IPS DF 6.9 (cell line): ENCODE results near the gene DGLUCY.

ENCODE experiments used
- DNase-seq: peaks from one replicate; pipeline ENCODE4 v3.0.0-alpha.2; 2013; ENCODE audit warnings: low read depth, low spot score
- H3K27ac ChIP-seq: one replicate; pipeline ENCODE4 v1.5.1; 2013; ENCODE audit warnings: low read length, control low read depth
- H3K27me3 ChIP-seq: 2 replicates; pipeline ENCODE4 v1.6.1; 2013; ENCODE audit warnings: mild to moderate bottlenecking, low read length; ENCODE audit not compliant: control insufficient read depth, insufficient read depth
- H3K36me3 ChIP-seq: 2 replicates; pipeline ENCODE4 v1.6.1; 2013; ENCODE audit warnings: low read length; ENCODE audit not compliant: control insufficient read depth, insufficient read depth
- H3K4me1 ChIP-seq: 2 replicates; pipeline ENCODE4 v1.6.1; 2013; ENCODE audit warnings: low read length; ENCODE audit not compliant: control insufficient read depth, insufficient read depth
- H3K4me3 ChIP-seq: 2 replicates; pipeline ENCODE4 v1.5.1; 2013; ENCODE audit warnings: mild to moderate bottlenecking, low read length
- H3K9me3 ChIP-seq: 2 replicates; pipeline ENCODE4 v1.6.1; 2013; ENCODE audit warnings: low read length, inconsistent platforms; ENCODE audit not compliant: control insufficient read depth, insufficient read depth
- WGBS: extraction: QIAGEN DNeasy Blood & Tissue Kit; methylation state at CpG from one replicate; pipeline ENCODE4 v1.1.7; 2013; ENCODE audit warnings: mixed read lengths, missing lambda C conversion rate; ENCODE audit not compliant: insufficient read length, insufficient coverage; 5-methylcytosine and 5-hydroxymethylcytosine counted together

The DGLUCY gene

DNA sequence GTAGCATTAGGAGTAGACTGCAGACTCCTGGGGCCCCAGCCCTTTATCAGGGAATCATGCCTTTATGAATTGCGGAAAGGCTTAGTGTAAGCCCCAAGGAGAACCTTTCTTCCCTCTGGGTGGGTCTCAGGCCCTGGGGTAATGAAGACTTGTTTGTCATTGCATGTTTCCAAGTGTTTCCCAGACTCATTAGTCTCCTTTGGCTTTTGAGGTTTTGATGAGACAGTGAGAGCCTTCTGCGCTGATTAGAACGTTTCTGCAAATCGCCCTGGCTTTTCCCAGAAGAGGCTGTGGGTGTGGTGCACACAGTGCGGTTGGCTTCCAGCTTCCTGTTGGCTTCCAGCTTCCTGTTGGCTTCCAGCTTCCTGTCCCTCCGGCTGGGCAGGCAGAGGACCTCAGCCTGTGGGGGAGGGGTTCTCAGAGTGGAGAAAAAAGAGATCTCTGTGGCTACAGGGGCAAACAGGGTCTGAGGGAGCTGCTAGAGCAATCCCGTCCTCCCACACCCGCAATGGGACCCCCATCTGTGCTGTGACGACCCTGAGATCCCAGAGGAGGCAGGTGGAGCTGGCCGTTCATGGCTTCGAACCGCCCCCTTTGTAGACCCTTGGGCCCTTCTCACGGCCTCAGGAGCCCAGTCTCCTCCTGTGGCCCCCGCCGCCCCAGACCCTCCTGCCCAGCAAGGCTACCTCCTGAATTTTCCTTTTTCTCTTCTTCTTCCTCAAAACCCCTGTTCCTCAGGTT lies 88.5 kb downstream of the DGLUCY start:
- no peaks in the 10 kb centered on the region for H3K27me3 ChIP-seq
- H3K4me1 ChIP-seq: no peaks in the 10 kb centered on the region; the same call in 1 of the 2 replicates

DNA sequence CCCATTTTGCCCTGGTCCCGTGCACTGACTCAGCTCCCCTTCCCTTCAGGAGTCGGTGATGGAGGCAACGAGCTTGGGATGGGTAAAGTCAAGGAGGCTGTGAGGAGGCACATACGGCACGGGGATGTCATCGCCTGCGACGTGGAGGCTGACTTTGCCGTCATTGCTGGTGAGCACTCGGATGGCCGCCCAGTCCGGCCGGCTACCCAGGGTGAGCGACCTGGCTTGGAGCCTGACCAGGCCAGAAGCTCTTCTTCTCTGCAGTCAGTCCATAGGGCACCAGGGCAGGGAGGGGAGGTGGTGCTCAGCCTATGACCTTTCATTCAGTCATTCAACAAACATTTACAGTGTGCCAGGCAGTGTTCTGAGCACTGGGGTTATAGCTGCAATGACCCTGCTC lies 90.8 kb downstream of the DGLUCY start:
- Histone ChIP-seq H3K9me3 (0 out of 2 replicates have a peak, but pooled peaks cover 2% of the 10 kb centered on the region), H3K27me3 (no peaks in the 10 kb centered on the region), H3K4me1 (no peaks in the 10 kb centered on the region; the same call in 1 of the 2 replicates), H3K27ac (no peak overlapping the region), H3K36me3 (peaks cover 2% of the 10 kb centered on the region), H3K4me3 (no peak overlapping the region)
- no CpG with 5 or more reads among the region's 14 CpGs for WGBS
- DNase-seq: no peak

More for the DNA sequence above, 88.5 kb downstream of the DGLUCY start:
- no CpG with 5 or more reads among the region's 15 CpGs for WGBS
- Histone ChIP-seq H3K36me3 (peaks cover 4% of the 10 kb centered on the region), H3K4me3 (no peak overlapping the region), H3K9me3 (0 out of 2 replicates have a peak, but pooled peaks cover 2% of the 10 kb centered on the region), H3K27ac (no peak overlapping the region)
- DNase-seq: no peak

DNA sequence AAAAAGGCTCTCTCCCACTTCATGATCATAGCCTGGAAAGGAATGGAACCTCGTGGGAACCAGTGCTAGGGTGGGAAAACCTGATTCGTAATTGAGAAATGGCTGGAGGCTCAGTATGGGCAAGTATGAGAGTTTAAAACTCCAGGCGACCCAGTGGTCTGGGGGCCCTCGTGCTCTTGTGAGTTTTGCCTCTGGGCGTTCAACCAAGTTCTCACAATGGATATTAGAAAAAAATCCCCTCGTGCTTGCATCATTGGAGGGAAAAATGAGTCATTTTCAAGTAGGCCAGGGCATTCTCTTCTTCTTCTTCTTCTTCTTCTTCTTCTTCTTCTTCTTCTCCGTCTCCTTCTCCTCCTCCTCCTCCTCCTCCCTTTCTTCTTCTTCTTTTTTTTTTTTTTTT lies 91.6 kb downstream of the DGLUCY start:
- H3K27me3 ChIP-seq: no peaks in the 10 kb centered on the region

DNA sequence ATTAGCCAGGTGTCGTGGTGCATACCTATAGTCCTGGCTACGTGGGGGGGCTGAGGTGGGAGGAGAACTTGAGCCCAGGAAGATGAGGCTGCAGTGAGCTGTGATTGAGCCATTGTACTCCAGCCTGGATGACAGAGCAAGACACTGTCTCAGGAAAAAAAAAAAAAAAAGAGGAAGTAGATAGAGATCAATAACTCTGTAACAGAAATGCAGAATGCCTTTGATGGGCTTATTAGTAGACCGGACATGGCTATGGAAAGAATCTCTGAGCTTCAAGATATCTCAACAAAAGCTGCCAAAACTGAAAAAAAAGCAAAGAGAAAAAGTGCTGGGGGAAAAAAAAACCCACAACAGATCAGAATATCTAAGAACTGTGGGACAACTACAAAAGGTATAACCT lies 93.1 kb downstream of the DGLUCY start:
- WGBS: no CpG with 5 or more reads among the region's 3 CpGs
- Histone ChIP-seq H3K4me3 (no peak overlapping the region), H3K4me1 (no peaks in the 10 kb centered on the region; the same call in 1 of the 2 replicates), H3K36me3 (peaks cover 2% of the 10 kb centered on the region), H3K27ac (no peak overlapping the region), H3K9me3 (no peaks in the 10 kb centered on the region), H3K27me3 (no peaks in the 10 kb centered on the region)
- no peak for DNase-seq

More for the DNA sequence above, 91.6 kb downstream of the DGLUCY start:
- DNase-seq: no peak
- no CpG with 5 or more reads among the region's 7 CpGs for WGBS
- Histone ChIP-seq H3K4me1 (no peaks in the 10 kb centered on the region; the same call in 1 of the 2 replicates), H3K36me3 (peaks cover 2% of the 10 kb centered on the region), H3K4me3 (no peak overlapping the region), H3K9me3 (0 out of 2 replicates have a peak, but pooled peaks cover 2% of the 10 kb centered on the region), H3K27ac (no peak overlapping the region)

DNA sequence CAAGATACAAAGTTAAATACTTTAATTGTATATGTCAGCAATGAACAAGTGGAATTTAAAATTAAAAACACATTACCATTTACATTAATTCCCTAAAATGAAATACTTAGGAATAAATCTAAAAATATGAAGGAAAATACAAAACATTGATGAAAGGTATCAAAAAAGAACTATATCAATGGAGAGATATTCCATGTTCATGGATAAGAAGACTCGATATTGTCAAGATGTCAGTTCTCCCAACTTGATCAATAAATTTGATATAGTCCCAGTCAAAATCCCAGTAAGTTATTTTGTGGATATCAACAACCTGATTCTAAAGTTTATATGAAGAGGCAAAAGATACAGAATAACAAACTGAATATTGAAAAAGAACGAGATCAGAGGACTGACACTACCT lies 97.1 kb downstream of the DGLUCY start:
- H3K4me1 ChIP-seq: no peaks in the 10 kb centered on the region
- no peak overlapping the region for H3K27ac ChIP-seq
- H3K9me3 ChIP-seq: no peaks in the 10 kb centered on the region
- H3K4me3 ChIP-seq: no peak overlapping the region
- H3K27me3 ChIP-seq: no peaks in the 10 kb centered on the region
- WGBS: no CpG with 5 or more reads among the region's 2 CpGs
- 0 out of 2 replicates have a peak, but pooled peaks cover 1% of the 10 kb centered on the region for H3K36me3 ChIP-seq
- no peak for DNase-seq

DNA sequence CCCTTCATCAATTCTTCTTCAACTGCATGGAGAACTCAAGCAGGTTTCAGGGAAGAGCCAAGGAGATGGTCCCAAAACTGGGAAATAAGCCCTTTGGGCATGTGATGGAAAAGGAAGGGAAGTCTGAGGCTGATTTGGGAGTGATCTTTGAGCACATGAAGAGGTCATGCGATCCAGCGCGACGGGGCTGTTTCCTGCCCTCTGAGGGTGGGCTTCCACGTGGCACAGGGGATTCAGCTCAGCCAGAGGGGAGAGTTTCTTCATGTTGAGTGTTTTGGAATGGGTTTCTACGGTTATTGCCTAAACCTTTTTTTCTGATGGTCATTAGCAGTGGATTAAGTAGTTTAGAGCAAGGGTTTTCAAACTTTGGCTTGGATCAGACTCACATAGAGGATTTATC lies 100.4 kb downstream of the DGLUCY start:
- H3K4me1 ChIP-seq: no peaks in the 10 kb centered on the region
- H3K27ac ChIP-seq: no peak overlapping the region
- H3K4me3 ChIP-seq: no peak overlapping the region
- no peak for DNase-seq
- H3K36me3 ChIP-seq: no peaks in the 10 kb centered on the region; the same call in 1 of the 2 replicates
- H3K9me3 ChIP-seq: no peaks in the 10 kb centered on the region
- no peaks in the 10 kb centered on the region for H3K27me3 ChIP-seq
- no CpG with 5 or more reads among the region's 6 CpGs for WGBS

DNA sequence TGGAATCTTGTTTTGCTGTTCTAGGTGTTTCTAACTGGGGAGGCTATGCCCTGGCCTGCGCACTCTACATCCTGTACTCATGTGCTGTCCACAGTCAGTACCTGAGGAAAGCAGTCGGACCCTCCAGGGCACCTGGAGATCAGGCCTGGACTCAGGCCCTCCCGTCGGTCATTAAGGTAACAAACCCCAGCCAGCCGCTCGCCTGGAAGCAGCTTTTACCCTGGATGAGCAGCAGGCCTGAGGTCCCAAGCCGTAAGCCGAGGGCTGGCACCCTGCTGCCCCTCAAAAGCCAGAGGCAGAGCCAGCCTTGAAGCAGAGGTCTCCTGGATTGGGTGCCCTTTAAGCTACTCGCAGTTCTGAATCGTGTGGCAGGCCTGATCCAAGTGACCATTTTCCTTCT lies 101.5 kb downstream of the DGLUCY start:
- no CpG with 5 or more reads among the region's 10 CpGs for WGBS
- no peak for DNase-seq
- no peaks in the 10 kb centered on the region for H3K27me3 ChIP-seq

DNA sequence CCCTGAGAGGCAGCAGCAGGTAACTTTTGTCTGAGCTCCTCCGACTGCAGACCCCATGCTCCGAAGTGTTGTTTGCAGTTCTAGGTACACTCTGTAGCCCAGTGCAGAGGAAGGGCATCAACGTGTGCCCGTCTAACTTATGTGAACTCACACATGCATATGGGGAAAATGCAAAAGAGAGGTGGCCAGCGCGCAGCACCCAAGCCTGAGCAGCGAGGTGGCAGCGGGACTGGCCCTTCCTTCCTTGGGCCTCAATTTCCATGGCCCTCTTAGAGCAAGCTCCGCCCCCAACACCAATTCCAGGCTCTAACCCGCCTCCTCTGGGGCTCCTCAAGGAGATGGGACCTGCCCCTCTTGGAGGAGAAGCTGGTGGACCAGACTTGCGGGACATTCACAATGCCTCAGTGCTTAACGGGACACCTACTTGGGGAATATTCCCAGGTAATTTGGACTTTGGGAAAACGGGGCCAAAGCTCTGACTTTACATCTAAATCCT lies 102.9 kb downstream of the DGLUCY start:
- Histone ChIP-seq H3K36me3 (no peaks in the 10 kb centered on the region; the same call in 1 of the 2 replicates), H3K4me3 (no peak overlapping the region), H3K27ac (no peak overlapping the region), H3K9me3 (no peaks in the 10 kb centered on the region), H3K27me3 (no peaks in the 10 kb centered on the region), H3K4me1 (0 out of 2 replicates have a peak, but pooled peaks cover under 1% of the 10 kb centered on the region)
- no CpG with 5 or more reads among the region's 13 CpGs for WGBS
- DNase-seq: no peak

More for the DNA sequence above, 101.5 kb downstream of the DGLUCY start:
- H3K4me3 ChIP-seq: no peak overlapping the region
- no peaks in the 10 kb centered on the region for H3K9me3 ChIP-seq
- no peaks in the 10 kb centered on the region; the same call in 1 of the 2 replicates for H3K36me3 ChIP-seq
- H3K4me1 ChIP-seq: no peaks in the 10 kb centered on the region
- no peak overlapping the region for H3K27ac ChIP-seq

DNA sequence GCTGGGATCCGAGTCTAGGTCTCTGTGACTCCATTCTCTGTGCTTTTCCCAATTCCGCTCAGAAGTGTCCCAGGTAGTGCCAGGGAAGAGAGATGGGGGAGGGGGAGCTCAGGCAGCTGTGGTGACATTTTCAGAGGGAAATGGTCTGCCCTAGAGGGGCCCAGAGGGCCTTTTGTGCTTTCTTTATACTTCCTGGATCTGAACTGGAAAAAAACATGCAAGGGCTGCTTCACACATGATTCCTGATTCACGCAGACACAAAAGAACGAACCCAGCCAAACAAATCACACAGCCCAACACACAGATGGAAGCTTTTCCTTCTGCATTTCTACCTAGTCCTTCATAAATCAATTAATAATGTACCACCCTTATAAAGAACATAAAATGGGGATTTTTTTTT lies 104.1 kb downstream of the DGLUCY start:
- Histone ChIP-seq H3K27ac (no peak overlapping the region), H3K27me3 (no peaks in the 10 kb centered on the region), H3K36me3 (no peaks in the 10 kb centered on the region; the same call in 1 of the 2 replicates), H3K4me1 (0 out of 2 replicates have a peak, but pooled peaks cover 3% of the 10 kb centered on the region), H3K4me3 (no peak overlapping the region), H3K9me3 (no peaks in the 10 kb centered on the region)
- no peak for DNase-seq
- no CpG with 5 or more reads among the region's 4 CpGs for WGBS

DNA sequence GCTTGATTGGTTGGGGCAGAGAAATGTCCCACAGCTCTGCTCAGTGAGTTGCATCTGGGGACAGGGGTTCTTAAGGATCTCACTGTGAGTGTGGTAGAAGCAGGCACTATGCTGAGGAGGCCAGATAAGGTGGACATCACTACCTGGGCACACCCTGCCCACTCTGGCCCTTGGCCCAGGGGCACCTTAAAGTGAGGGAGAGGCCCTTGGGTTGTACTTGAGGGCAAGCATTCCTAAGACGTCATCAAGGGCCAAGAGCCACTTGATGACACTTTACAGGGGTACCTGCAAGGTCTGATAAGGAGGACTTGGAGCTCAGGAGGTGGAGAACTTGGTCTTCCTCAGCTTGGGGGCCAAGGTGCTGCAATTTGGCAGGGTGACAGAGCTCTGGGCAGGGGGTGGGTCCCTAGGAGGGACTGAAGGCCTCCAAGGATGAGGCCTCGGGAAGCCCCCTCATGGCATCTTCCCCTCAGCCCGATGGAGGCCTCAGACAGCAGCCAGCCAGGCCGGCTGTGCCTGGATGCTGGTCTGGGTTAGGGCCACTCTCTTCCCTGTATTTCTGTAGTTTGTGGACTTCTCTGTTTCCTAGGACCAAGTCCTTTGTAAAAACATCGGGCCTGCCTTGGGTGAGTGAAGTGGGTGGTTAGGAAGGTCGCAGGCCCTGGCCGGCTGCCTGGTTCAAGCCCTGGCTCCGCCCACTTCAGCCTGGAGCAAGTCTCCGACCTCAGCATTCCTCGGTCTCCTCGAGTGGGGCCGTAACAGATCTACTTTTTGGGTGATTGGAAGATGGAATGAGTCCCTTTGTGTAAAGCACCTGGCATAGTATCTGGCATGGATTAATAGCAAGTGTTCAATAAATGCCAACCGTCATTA lies 105.9 kb downstream of the DGLUCY start:
- no peak for DNase-seq
- H3K4me1 ChIP-seq: 0 out of 2 replicates have a peak, but pooled peaks cover 3% of the 10 kb centered on the region
- WGBS: no CpG with 5 or more reads among the region's 13 CpGs
- H3K27ac ChIP-seq: no peak overlapping the region
- H3K4me3 ChIP-seq: no peak overlapping the region
- no peaks in the 10 kb centered on the region for H3K27me3 ChIP-seq
- H3K36me3 ChIP-seq: no peaks in the 10 kb centered on the region; the same call in 1 of the 2 replicates
- H3K9me3 ChIP-seq: no peaks in the 10 kb centered on the region
